Thyroid gland (tissue), 4 donors: Measurements from ENCODE around the gene KBTBD12.

ENCODE experiments used
- POLR2A ChIP-seq, 2 donors: fragments of 450-650 bp; IDR thresholded peaks; one replicate each; pipeline ENCODE4 v1.6.1; 2017; ENCODE audit warnings: antibody characterized with exemption in 2 of 2, mild to moderate bottlenecking in 2 of 2, moderate library complexity in 1 of 2
- TF ChIP-seq, protein P1 (sequence below), 6 experiments: fragments of 200-600 bp in 3 of 6; fragments of 450-650 bp in 3 of 6; sonication (generic) in 3 of 6; IDR thresholded peaks; one replicate each; pipeline ENCODE4 v1.5.1; 2016 to 2019; ENCODE audit warnings: antibody characterized with exemption in 6 of 6, mild to moderate bottlenecking in 2 of 6, inconsistent platforms in 1 of 6, moderate library complexity in 1 of 6

DNA sequence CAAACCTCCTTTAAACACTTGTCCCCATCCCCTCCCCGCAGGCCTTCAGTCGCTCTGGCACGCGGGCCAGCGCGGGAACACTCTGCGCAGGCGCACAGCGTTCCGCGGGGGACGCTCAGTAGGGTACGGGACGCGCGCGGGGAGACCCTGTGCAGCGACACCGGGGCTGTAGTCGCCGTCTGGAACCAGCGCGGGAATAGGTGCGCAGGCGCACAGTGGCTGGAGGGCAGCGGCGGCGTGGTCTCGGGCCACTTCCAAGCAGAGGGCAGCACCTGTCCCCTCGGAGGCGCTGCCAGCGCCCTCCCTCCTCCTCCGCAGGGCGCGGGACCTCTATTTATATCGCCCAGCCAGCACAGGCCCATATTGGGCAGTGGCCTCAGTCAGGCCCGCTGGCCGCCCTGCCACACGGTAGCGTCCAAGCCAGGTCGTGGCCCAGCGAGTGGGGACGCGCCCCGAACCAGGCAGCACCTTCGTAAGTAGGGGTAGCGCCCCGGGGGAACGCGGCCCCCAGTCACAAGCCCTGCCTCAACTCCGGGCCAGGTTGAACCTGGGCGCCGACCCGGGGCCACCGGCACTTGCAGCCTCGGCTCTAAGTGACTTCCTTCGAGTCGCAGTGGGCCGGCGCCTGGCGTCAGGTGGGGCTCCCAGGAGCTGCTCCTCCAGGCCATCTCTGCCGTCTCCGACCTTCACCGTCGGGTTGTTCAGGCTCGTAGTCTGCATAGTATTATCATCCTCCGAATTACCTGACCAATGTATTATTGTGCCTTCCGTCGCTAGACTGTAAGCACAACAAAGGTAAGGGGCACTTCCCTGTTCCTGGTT, at the start of gene KBTBD12:
- TF ChIP-seq POLR2A (IDR thresholded peaks at IDR 0.05): no peak
- TF ChIP-seq, protein P1, sequence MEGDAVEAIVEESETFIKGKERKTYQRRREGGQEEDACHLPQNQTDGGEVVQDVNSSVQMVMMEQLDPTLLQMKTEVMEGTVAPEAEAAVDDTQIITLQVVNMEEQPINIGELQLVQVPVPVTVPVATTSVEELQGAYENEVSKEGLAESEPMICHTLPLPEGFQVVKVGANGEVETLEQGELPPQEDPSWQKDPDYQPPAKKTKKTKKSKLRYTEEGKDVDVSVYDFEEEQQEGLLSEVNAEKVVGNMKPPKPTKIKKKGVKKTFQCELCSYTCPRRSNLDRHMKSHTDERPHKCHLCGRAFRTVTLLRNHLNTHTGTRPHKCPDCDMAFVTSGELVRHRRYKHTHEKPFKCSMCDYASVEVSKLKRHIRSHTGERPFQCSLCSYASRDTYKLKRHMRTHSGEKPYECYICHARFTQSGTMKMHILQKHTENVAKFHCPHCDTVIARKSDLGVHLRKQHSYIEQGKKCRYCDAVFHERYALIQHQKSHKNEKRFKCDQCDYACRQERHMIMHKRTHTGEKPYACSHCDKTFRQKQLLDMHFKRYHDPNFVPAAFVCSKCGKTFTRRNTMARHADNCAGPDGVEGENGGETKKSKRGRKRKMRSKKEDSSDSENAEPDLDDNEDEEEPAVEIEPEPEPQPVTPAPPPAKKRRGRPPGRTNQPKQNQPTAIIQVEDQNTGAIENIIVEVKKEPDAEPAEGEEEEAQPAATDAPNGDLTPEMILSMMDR (IDR thresholded peaks at IDR 0.05): no peak
